K562 (cell line): ENCODE results near the gene GPD2. TPM values are rescaled to one million over a fixed set of nuclear protein-coding genes. Genes with fewer than 3 reads are reported as not detected.

Experiments used
- ATAC-seq: fragments of 200-7000 bp; cut with Tn5 transposase; 3 replicates; pipeline ENCODE4 v1.9.1; 2020; ENCODE audit warnings: moderate library complexity
- BruUV-seq: library from RNA; stranded (reverse); fragments of 400-500 nt; replicated peaks from 2 replicates; lab custom pipeline; 2021; lab: Mats Ljungman, UMichigan
- CTCF ChIA-PET: fragments of 300-600 bp; formaldehyde crosslinking; extraction: SDS; loops from one replicate; lab custom pipeline; 2021; ENCODE audit warnings: low intra/inter-chr PET ratio; lab: Yijun Ruan, JAX
- POLR2A ChIA-PET: fragments of 300-600, 350-650 bp; sonication (Branson Sonifier 250); formaldehyde crosslinking; extraction: SDS; loops from one replicate; lab custom pipeline; 2021; ENCODE audit warnings: antibody characterized with exemption, inconsistent platforms; lab: Yijun Ruan, JAX
- DNase-seq, 4 experiments: peaks; one replicate each; pipeline versions ENCODE4 v3.0.0 to v3.0.0-alpha.2; 2011 to 2018; ENCODE audit warnings: low spot score in 3 of 4, mixed read lengths in 3 of 4; ENCODE audit errors: extremely low read depth in 1 of 4
- FAIRE-seq: peaks from 2 replicates; lab custom pipeline; 2011; peaks lifted over from hg19 to GRCh38; lab: Jason Lieb, UNC
- H2AFZ ChIP-seq: 2 replicates; pipeline ENCODE4 v1.6.0; 2011; ENCODE audit warnings: low read depth, low read length, control low read depth, inconsistent platforms
- H3K27ac ChIP-seq: fragments of 200-600 bp; 3 replicates; pipeline ENCODE4 v1.8.0; 2011; ENCODE audit warnings: low read depth, mild to moderate bottlenecking, control low read depth, inconsistent platforms, low read length, moderate library complexity, mixed read lengths; ENCODE audit errors: extremely low read depth
- H3K27me3 ChIP-seq, 2 experiments: fragments of 300-600 bp in 1 of 2; 2 replicates in 1 of 2; 3 replicates in 1 of 2; pipeline versions ENCODE4 v1.6.0 to v1.8.0; 2011; ENCODE audit warnings: inconsistent platforms in 2 of 2, low read length in 2 of 2, mild to moderate bottlenecking in 1 of 2, mixed read lengths in 1 of 2, moderate library complexity in 1 of 2; ENCODE audit not compliant: control insufficient read depth in 2 of 2, insufficient read depth in 2 of 2
- H3K36me3 ChIP-seq: fragments of 300-600 bp; 3 replicates; pipeline ENCODE4 v1.8.0; 2011; ENCODE audit warnings: mild to moderate bottlenecking, low read length, inconsistent platforms; ENCODE audit not compliant: control insufficient read depth, insufficient read depth
- H3K4me1 ChIP-seq, 2 experiments: fragments of 200-600 bp in 1 of 2; replicated peaks in 1 of 2; 2 replicates in 1 of 2; 3 replicates in 1 of 2; pipeline versions ENCODE4 v1.5.1 to v1.8.0; 2011; ENCODE audit warnings: inconsistent platforms in 2 of 2, low read length in 2 of 2, mild to moderate bottlenecking in 1 of 2, mixed read lengths in 1 of 2, moderate library complexity in 1 of 2; ENCODE audit not compliant: control insufficient read depth in 2 of 2, insufficient read depth in 2 of 2
- H3K4me2 ChIP-seq: 2 replicates; pipeline ENCODE4 v1.6.1; 2011; ENCODE audit warnings: low read length, control low read depth, inconsistent platforms, mixed read lengths; ENCODE audit not compliant: insufficient read depth
- H3K4me3 ChIP-seq: fragments of 200-600 bp; sonication (generic), shearing (Covaris generic); 2 replicates; pipeline ENCODE4 v1.5.1; 2016; ENCODE audit warnings: control low read depth, inconsistent platforms
- H3K79me2 ChIP-seq: fragments of 200-600 bp; 3 replicates; pipeline ENCODE4 v1.8.0; 2011; ENCODE audit warnings: low read length, inconsistent platforms; ENCODE audit not compliant: control insufficient read depth, insufficient read depth
- H3K9ac ChIP-seq, 2 experiments: 2 replicates each; pipeline versions ENCODE4 v1.6.0 to v1.6.1; 2011; ENCODE audit warnings: low read depth in 2 of 2, low read length in 2 of 2, control low read depth in 1 of 2, inconsistent platforms in 1 of 2, mild to moderate bottlenecking in 1 of 2, mixed read lengths in 1 of 2; ENCODE audit not compliant: insufficient read depth in 1 of 2
- H3K9me1 ChIP-seq: one replicate; pipeline ENCODE4 v1.6.0; 2011; ENCODE audit warnings: inconsistent platforms, mild to moderate bottlenecking, low read length, moderate library complexity; ENCODE audit not compliant: control insufficient read depth, insufficient read depth
- H3K9me3 ChIP-seq: replicated peaks from 2 replicates; pipeline ENCODE4 v1.5.1; 2011; ENCODE audit warnings: low read depth, low read length, inconsistent platforms; ENCODE audit not compliant: control insufficient read depth, insufficient read depth
- H4K20me1 ChIP-seq: replicated peaks from 2 replicates; pipeline ENCODE4 v1.6.1; 2011; ENCODE audit warnings: low read length, inconsistent platforms, mixed read lengths; ENCODE audit not compliant: control insufficient read depth, insufficient read depth
- BCLAF1 ChIP-seq, 2 experiments: fragments of 450-650 bp in 1 of 2; IDR thresholded peaks; 2 replicates each; pipeline ENCODE4 v1.6.1; 2011 to 2017; ENCODE audit warnings: low read depth in 2 of 2, antibody characterized with exemption in 1 of 2, borderline replicate concordance in 1 of 2, low read length in 1 of 2, mild to moderate bottlenecking in 1 of 2, mixed read lengths in 1 of 2; ENCODE audit not compliant: control insufficient read depth in 1 of 2
- COPS2 ChIP-seq: fragments of 450-650 bp; conservative IDR thresholded peaks from 2 replicates; pipeline ENCODE4 v1.6.1; 2016; ENCODE audit warnings: mild to moderate bottlenecking, moderate library complexity
- DDX20 ChIP-seq: fragments of 450-650 bp; IDR thresholded peaks from 2 replicates; pipeline ENCODE4 v1.6.1; 2016; ENCODE audit warnings: missing genetic modification characterization, low read depth, mild to moderate bottlenecking, missing compliant biosample characterization, moderate library complexity
- FOXJ2 ChIP-seq: fragments of 200-800 bp; sonication (Bioruptor generic); IDR thresholded peaks from 2 replicates; pipeline ENCODE4 v1.6.1; 2016; ENCODE audit warnings: missing genetic modification characterization, missing compliant biosample characterization
- FOXP1 ChIP-seq: sonication (generic); formaldehyde crosslinking; IDR thresholded peaks from 2 replicates; pipeline ENCODE4 v1.8.0; 2022; ENCODE audit warnings: mild to moderate bottlenecking, missing genetic modification reagents
- HDAC2 ChIP-seq: fragments of 450-650 bp; IDR thresholded peaks from 2 replicates; pipeline ENCODE4 v1.6.1; 2016; ENCODE audit warnings: mild to moderate bottlenecking
- HES1 ChIP-seq: fragments of 450-650 bp; IDR thresholded peaks from 2 replicates; pipeline ENCODE4 v1.6.1; 2016; ENCODE audit warnings: low read depth, mild to moderate bottlenecking, moderate library complexity
- MAZ ChIP-seq, 2 experiments: fragments of 450-650 bp in 1 of 2; sonication (generic) in 1 of 2; formaldehyde crosslinking; IDR thresholded peaks in 1 of 2; conservative IDR thresholded peaks in 1 of 2; 2 replicates each; pipeline versions ENCODE4 v1.4.0 to v1.5.0; 2020; ENCODE audit warnings: mild to moderate bottlenecking in 1 of 2, missing genetic modification reagents in 1 of 2
- NEUROD1 ChIP-seq: fragments of 150-350 bp; IDR thresholded peaks from 2 replicates; pipeline ENCODE4 v1.6.1; 2014; ENCODE audit warnings: borderline replicate concordance, low read length, low read depth; ENCODE audit not compliant: partially characterized antibody
- NFIC ChIP-seq: fragments of 450-650 bp; IDR thresholded peaks from 2 replicates; pipeline ENCODE4 v1.6.1; 2017; ENCODE audit warnings: mild to moderate bottlenecking, inconsistent platforms
- RB1 ChIP-seq: fragments of 450-650 bp; IDR thresholded peaks from 2 replicates; pipeline ENCODE4 v1.6.1; 2017; ENCODE audit warnings: low read depth, mild to moderate bottlenecking
- RFX7 ChIP-seq: fragments of 250-450 bp; sonication (Bioruptor Pico); IDR thresholded peaks from 2 replicates; pipeline ENCODE4 v1.5.1; 2021; ENCODE audit warnings: mild to moderate bottlenecking
- SMAD3 ChIP-seq: fragments of 450-650 bp; formaldehyde crosslinking; conservative IDR thresholded peaks from 2 replicates; pipeline ENCODE4 v1.4.0; 2020; ENCODE audit warnings: mild to moderate bottlenecking
- THRAP3 ChIP-seq: fragments of 450-650 bp; IDR thresholded peaks from 2 replicates; pipeline ENCODE4 v1.6.1; 2016; ENCODE audit warnings: mild to moderate bottlenecking, inconsistent platforms, borderline replicate concordance
- ZNF232 ChIP-seq: sonication (generic); formaldehyde crosslinking; IDR thresholded peaks from 2 replicates; pipeline ENCODE4 v1.8.0; 2022; ENCODE audit warnings: mild to moderate bottlenecking, missing genetic modification reagents
- ZNF445 ChIP-seq: fragments of 250-450 bp; sonication (Bioruptor Pico); IDR thresholded peaks from 2 replicates; pipeline ENCODE4 v1.4.0; 2020; ENCODE audit warnings: low read depth, mild to moderate bottlenecking, moderate library complexity
- ZNF699 ChIP-seq: fragments of 250-450 bp; sonication (Bioruptor Pico); IDR thresholded peaks from 2 replicates; pipeline ENCODE4 v1.8.0; 2021; ENCODE audit warnings: mild to moderate bottlenecking, moderate library complexity; ENCODE audit not compliant: insufficient replicate concordance
- WGBS: fragments of 100-300 bp; shearing (Covaris generic); methylation state at CpG from one replicate; pipeline ENCODE4 v1.1.6; 2016; ENCODE audit warnings: low coverage, mixed read lengths; ENCODE audit not compliant: insufficient coverage; ENCODE audit errors: missing lambda C conversion rate; 5-methylcytosine and 5-hydroxymethylcytosine counted together
- in situ Hi-C: fragments of 300-500 bp; cut with MboI; formaldehyde crosslinking; loops from 4 replicates; pipeline ENCODE4 v1.15.0; 2018; ENCODE audit warnings: inconsistent platforms, mixed read lengths
- intact Hi-C: fragments of 100-400 bp; cut with micrococcal nuclease; formaldehyde crosslinking; loops from 2 replicates; pipeline ENCODE4 v1.14.2; 2022
- polyA plus RNA-seq, 8 experiments: library from polyadenylated mRNA; depleted of rRNA in 4 of 8; stranded (reverse) in 5 of 8; unstranded in 3 of 8; fragments of >200 nt; fragmentation: Nextera tagmentation in 2 of 8; fragmentation: Illumina TruSeq in 1 of 8; extraction: Ambion mirVana in 2 of 8; extraction: Trizol in 1 of 8; gene quantifications; 2 replicates each; pipeline versions ENCODE4 v1.2.1 to v1.2.3, GENCODE V29; 2011 to 2014; ENCODE audit warnings: inconsistent platforms in 1 of 8, missing spikeins in 1 of 8
- total RNA-seq, 7 experiments: library from RNA; depleted of rRNA in 6 of 7; stranded (reverse); fragments of >200 nt in 6 of 7; fragmentation: Illumina TruSeq in 2 of 7; extraction: Trizol in 2 of 7; gene quantifications; 2 replicates each; pipeline versions ENCODE4 v1.2.1 to v1.2.3, GENCODE V29; 2011 to 2021; ENCODE audit warnings: low replicate concordance in 1 of 7

Gene GPD2
- total and polyA plus RNA-seq, 9 of the 15 experiments (the other 6 are each of a cell fraction or from before 2014, with no cell fraction given), result 5.2 to 39.2 (median 19.0) TPM

- H3K79me2 ChIP-seq, result no peaks in the 10 kb centered on the region
- intact Hi-C loops (no loop called here), in situ Hi-C loops (no loop called here)
- no peak overlapping the region for H3K27ac ChIP-seq
- no peaks in the 10 kb centered on the region for H3K36me3 ChIP-seq
- no TSS peak for BruUV-seq
- CTCF ChIA-PET, result no interaction called here
- H3K4me3 ChIP-seq, result no peak overlapping the region
- TF ChIP-seq NFIC (no peak), ZNF699 (CRISPR knock-in tag) (no peak), ZNF232 (CRISPR knock-in tag) (no peak), FOXJ2 (no peak), THRAP3 (no peak), DDX20 (tag) (no peak), RB1 (no peak), SMAD3 (CRISPR knock-in tag) (no peak), NEUROD1 (no peak), HDAC2 (no peak), RFX7 (CRISPR knock-in tag) (no peak), ZNF445 (no peak), HES1 (no peak), COPS2 (no peak), FOXP1 (CRISPR knock-in tag) (no peak), BCLAF1 (IDR thresholded peaks at IDR 0.05; ENCODE audit: borderline replicate concordance in 1 of 2, control insufficient read depth in 1 of 2, low read depth in 2 of 2, low read length in 1 of 2) (no peak), MAZ (CRISPR knock-in tag; conservative IDR thresholded peaks at IDR 0.05 in 1 of 2, IDR thresholded peaks at IDR 0.05 in 1 of 2) (no peak)
- FAIRE-seq, result no peak
- no peak overlapping the region for H3K9ac ChIP-seq
- ATAC-seq, result no peak
- DNase-seq, result no peak
- H3K4me2 ChIP-seq, result no peak overlapping the region
- H2AFZ ChIP-seq, result no peak overlapping the region
- H3K4me1 ChIP-seq, result no peaks in the 10 kb centered on the region
- WGBS, result 20% methylated on average over 2 of the region's 2 CpGs
- POLR2A ChIA-PET, result no interaction called here
- no peaks in the 10 kb centered on the region for H3K9me3 ChIP-seq
- H4K20me1 ChIP-seq, result no peaks in the 10 kb centered on the region
- no peaks in the 10 kb centered on the region for H3K9me1 ChIP-seq
- no peaks in the 10 kb centered on the region for H3K27me3 ChIP-seq
These were observed 105.5 kb downstream of the GPD2 start for GRCh38 chr2:156541706-156542105.
